HUES48 (cell line): Measurements from ENCODE around the gene TMEM255A.
"Not testable (repeated sequence)": the region's sequence is repeated elsewhere in the genome, so short reads cannot be mapped to it uniquely, and the experiment has no call there.

Experiments used
- H3K27ac ChIP-seq: one replicate; pipeline ENCODE4 v1.7.0; 2013; ENCODE audit warnings: low read depth, low read length, inconsistent platforms
- H3K27me3 ChIP-seq: 2 replicates; pipeline ENCODE4 v1.6.1; 2013; ENCODE audit warnings: mild to moderate bottlenecking, low read length; ENCODE audit not compliant: control insufficient read depth, insufficient read depth
- H3K36me3 ChIP-seq: 2 replicates; pipeline ENCODE4 v1.6.1; 2013; ENCODE audit warnings: low read length; ENCODE audit not compliant: control insufficient read depth, insufficient read depth
- H3K4me1 ChIP-seq: 2 replicates; pipeline ENCODE4 v1.6.1; 2013; ENCODE audit warnings: mild to moderate bottlenecking, low read length; ENCODE audit not compliant: control insufficient read depth, insufficient read depth
- H3K4me3 ChIP-seq: 2 replicates; pipeline ENCODE4 v1.5.1; 2013; ENCODE audit warnings: mild to moderate bottlenecking, low read depth, low read length
- H3K9ac ChIP-seq: 2 replicates; pipeline ENCODE4 v1.6.1; 2013; ENCODE audit warnings: mild to moderate bottlenecking, low read depth, low read length, moderate library complexity
- H3K9me3 ChIP-seq: 2 replicates; pipeline ENCODE4 v1.6.1; 2013; ENCODE audit warnings: low read length; ENCODE audit not compliant: control insufficient read depth, insufficient read depth

TMEM255A gene

DNA sequence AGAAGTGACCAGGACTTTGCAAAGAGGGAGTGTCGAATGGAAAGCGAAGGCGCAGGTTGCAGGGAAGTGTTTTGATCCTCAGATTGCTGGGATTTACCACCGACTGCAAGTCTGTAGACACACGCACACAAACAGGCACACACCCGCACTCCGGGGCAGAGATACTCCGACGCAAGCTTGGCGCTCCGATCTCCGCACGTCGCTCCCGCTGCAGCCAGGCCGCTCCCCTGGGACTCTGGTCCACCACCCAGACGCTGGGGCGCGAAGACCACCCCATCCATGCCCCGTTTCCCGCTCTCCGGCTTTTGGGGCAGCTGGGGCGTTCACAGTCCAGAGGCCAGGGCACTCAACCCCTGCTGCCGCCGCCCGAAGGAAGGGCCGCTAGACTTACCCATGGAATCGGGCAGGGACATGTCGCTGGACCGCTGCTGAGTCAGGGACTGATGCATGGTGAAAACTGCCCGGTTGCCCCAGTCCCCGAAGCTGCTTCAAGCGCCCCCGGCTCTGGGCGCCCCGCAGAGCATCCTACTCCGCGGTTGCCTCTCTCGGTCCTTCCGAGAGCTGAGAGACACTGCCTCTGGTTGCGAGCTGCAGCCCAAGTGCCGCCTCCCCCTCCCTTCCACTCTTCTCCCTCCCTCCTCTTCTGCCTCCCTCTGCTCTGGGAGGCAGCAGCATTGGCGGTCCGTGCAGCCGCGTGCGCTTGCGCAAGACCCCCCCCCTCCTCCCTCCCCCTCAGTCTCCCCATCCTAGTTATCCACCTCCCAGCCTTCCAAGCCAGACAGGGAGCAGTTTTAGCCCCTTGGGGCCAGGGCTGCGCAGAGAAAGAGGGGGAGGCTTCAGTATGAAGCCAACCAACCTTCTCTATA, at the start of gene TMEM255A:
Gene TMEM255A, minus strand, starts transcription at position 601 of the 866 bp plus-strand sequence. Its CDS starts 152 bp downstream, at position 449.
- Histone ChIP-seq H3K9me3 (no peaks in the 10 kb centered on the region), H3K27me3 (peaks cover 98% of the 10 kb centered on the region), H3K36me3 (no peaks in the 10 kb centered on the region), H3K27ac (no peak within 1 kb of the TSS), H3K4me1 (peaks cover 23% of the 10 kb centered on the region), H3K9ac (no peak within 1 kb of the TSS), H3K4me3 (peak within 1 kb of the TSS; percentile 75)

GRCh38 chrX:120358737-120359456, 47.6 kb upstream of the TMEM255A start:
- H3K4me1 ChIP-seq = peaks cover 14% of the 10 kb centered on the region
- no peaks in the 10 kb centered on the region for H3K36me3 ChIP-seq
- no peak overlapping the region for H3K4me3 ChIP-seq
- no peak overlapping the region for H3K9ac ChIP-seq
- no peak overlapping the region for H3K27ac ChIP-seq
- no peaks in the 10 kb centered on the region for H3K9me3 ChIP-seq
- H3K27me3 ChIP-seq = no peaks in the 10 kb centered on the region

DNA sequence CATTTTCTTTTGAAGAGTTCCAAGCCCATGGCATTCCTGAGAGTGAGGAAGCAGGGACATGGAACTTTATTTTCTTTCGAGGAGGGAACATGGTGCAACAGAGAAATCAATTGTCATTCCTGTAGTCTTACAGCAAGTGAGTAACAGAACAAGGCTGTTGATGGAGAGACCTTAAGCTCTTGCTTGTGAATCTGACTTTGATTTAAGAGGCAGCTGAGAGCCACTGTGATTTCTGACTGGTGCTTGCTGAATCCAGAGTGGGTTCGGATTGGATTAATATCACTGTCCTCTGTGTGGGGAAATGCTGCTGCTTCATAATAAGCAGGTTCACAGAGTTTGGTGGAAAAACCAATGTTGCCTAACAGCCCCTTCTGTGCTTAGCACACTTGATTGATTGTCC, 45.9 kb upstream of the TMEM255A start:
- no peaks in the 10 kb centered on the region for H3K36me3 ChIP-seq
- no peaks in the 10 kb centered on the region; the same call in 1 of the 2 replicates for H3K27me3 ChIP-seq
- no peaks in the 10 kb centered on the region for H3K9me3 ChIP-seq
- H3K4me1 ChIP-seq = peaks cover 14% of the 10 kb centered on the region
- H3K27ac ChIP-seq = no peak overlapping the region
- H3K9ac ChIP-seq = no peak overlapping the region
- no peak overlapping the region for H3K4me3 ChIP-seq

- Histone ChIP-seq H3K9me3 (no peaks in the 10 kb centered on the region), H3K4me1 (peaks cover 14% of the 10 kb centered on the region), H3K9ac (no peak overlapping the region), H3K27me3 (no peaks in the 10 kb centered on the region; the same call in 1 of the 2 replicates), H3K4me3 (no peak overlapping the region), H3K36me3 (no peaks in the 10 kb centered on the region), H3K27ac (no peak overlapping the region)
Observed at GRCh38 chrX:120356084-120356483, 44.8 kb upstream of the TMEM255A start.

DNA sequence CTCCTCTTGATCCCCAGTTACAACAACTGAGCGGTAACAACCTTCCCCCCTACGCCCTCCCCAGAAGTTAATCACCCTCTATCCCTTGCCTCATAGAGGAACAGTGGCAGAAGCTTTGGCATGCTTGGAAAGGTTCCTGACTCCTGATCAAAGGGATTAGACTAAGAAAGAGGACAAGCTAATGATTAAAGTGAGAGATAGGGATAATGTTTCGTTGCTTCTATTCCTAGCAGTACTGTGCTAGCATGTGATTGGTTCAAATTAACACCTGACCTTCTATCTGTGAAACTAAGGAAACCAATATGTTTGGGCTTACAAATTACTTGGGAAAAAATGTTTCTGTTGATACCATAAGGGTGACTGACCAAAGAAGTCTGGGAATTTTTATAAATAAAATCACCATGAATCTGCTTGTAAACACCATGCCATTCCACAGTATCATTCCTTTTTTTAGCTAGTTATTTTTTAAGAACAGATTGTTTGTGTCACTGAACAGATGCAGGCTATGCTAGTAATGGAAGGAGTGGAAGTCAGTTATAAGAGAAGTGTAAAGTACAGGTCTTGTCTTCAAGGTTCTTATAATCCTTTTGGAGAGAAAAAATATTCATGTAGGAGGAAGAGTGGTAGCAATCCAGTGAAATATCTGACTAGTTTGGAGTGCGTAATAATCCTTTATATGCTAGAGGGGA, 39.3 kb upstream of the TMEM255A start:
- H3K9me3 ChIP-seq = no peaks in the 10 kb centered on the region
- H3K27me3 ChIP-seq = no peaks in the 10 kb centered on the region; the same call in 1 of the 2 replicates
- no peaks in the 10 kb centered on the region for H3K36me3 ChIP-seq
- no peak overlapping the region for H3K9ac ChIP-seq
- H3K27ac ChIP-seq = no peak overlapping the region
- no peak overlapping the region for H3K4me3 ChIP-seq
- no peaks in the 10 kb centered on the region for H3K4me1 ChIP-seq

- H3K9ac ChIP-seq, H3K4me1 ChIP-seq, H3K27ac ChIP-seq, H3K27me3 ChIP-seq, H3K4me3 ChIP-seq, H3K36me3 ChIP-seq: not testable (repeated sequence)
- H3K9me3 ChIP-seq = peaks cover 11% of the 10 kb centered on the region; the same call in 1 of the 2 replicates
Observed at GRCh38 chrX:120344566-120344965, 33.3 kb upstream of the TMEM255A start.

GRCh38 chrX:120336899-120337298, 25.6 kb upstream of the TMEM255A start:
- H3K4me1 ChIP-seq = peaks cover 16% of the 10 kb centered on the region
- no peak overlapping the region for H3K9ac ChIP-seq
- no peaks in the 10 kb centered on the region for H3K36me3 ChIP-seq
- H3K27ac ChIP-seq = no peak overlapping the region
- no peak overlapping the region for H3K4me3 ChIP-seq
- H3K9me3 ChIP-seq = peaks cover 34% of the 10 kb centered on the region
- no peaks in the 10 kb centered on the region for H3K27me3 ChIP-seq

GRCh38 chrX:120335289-120335688, 24.0 kb upstream of the TMEM255A start:
- Histone ChIP-seq H3K9me3 (peaks cover 34% of the 10 kb centered on the region), H3K4me1 (peaks cover 22% of the 10 kb centered on the region), H3K4me3 (no peak overlapping the region), H3K27ac (no peak overlapping the region), H3K27me3 (no peaks in the 10 kb centered on the region), H3K36me3 (no peaks in the 10 kb centered on the region), H3K9ac (no peak overlapping the region)

- H3K9ac ChIP-seq = no peak overlapping the region
- H3K27me3 ChIP-seq = no peaks in the 10 kb centered on the region
- peaks cover 30% of the 10 kb centered on the region for H3K9me3 ChIP-seq
- H3K4me3 ChIP-seq = no peak overlapping the region
- H3K27ac ChIP-seq = no peak overlapping the region
- no peaks in the 10 kb centered on the region for H3K36me3 ChIP-seq
- H3K4me1 ChIP-seq = peaks cover 22% of the 10 kb centered on the region
Observed at GRCh38 chrX:120334603-120335002, 23.3 kb upstream of the TMEM255A start.

GRCh38 chrX:120334151-120334550, 22.9 kb upstream of the TMEM255A start:
- H3K9me3 ChIP-seq = peaks cover 26% of the 10 kb centered on the region
- no peak overlapping the region for H3K9ac ChIP-seq
- no peaks in the 10 kb centered on the region for H3K36me3 ChIP-seq
- H3K27me3 ChIP-seq = no peaks in the 10 kb centered on the region
- peaks cover 22% of the 10 kb centered on the region for H3K4me1 ChIP-seq
- no peak overlapping the region for H3K27ac ChIP-seq
- no peak overlapping the region for H3K4me3 ChIP-seq
